SW 1271 (cell line): ENCODE results near the gene IKZF4.
"Not testable (repeated sequence)": the region's sequence is repeated elsewhere in the genome, so short reads cannot be mapped to it uniquely, and the experiment has no call there.

Source experiments
- DNase-seq, 2 experiments: peaks; one replicate each; lab custom pipeline; 2025; lab: John Stamatoyannopoulos, UW

Gene IKZF4

DNA sequence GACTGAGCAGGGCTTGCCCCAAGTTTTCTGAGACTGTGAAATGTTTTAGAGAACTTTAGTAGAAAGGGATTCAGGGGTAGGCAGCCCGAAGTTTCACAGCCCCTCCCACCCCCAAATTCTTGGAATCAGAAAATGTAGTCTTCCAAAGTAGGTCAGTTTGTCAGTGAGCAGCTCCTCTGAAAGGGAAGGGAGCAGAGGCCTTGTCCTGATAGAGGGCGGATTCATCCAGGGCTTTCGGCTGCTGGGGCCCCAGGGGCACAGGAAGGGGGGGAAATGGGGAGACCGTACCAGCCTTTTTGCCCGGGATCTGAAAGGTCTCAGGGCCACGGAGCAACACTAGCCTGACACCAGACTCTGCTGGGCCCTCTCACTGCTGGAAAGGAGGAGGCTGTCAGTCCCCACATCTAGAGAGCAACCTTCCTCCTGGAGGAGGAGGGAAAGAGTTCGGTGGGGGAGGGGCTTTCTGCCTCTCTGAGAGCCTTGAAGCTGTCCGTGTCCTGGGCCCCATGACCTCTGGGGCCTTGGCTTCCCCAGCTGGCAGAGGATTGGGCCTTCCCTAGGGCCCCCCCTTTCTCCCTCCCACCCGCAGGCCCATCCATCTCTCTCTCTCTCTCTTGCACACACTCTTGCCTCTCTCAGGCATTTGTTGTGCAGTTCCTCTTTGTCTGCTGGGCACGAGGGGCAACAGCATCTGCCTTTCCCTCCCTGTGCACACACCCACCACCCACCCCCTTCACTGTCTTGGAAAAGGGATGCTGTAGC lies at the start of gene IKZF4:
Gene IKZF4, plus strand, starts transcription at position 621 of the 762 bp plus-strand sequence. CDS start 451 bp downstream, outside the sequence.
- DNase-seq: no peak

DNA sequence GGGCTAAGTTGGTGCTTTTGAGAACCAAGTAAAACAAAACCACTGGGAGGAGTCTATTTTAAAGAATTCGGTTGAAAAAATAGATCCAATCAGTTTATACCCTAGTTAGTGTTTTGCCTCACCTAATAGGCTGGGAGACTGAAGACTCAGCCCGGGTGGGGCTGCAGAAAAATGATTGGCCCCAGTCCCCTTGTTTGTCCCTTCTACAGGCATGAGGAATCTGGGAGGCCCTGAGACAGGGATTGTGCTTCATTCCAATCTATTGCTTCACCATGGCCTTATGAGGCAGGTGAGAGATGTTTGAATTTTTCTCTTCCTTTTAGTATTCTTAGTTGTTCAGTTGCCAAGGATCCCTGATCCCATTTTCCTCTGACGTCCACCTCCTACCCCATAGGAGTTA lies 48.8 kb upstream of the IKZF4 start:
- DNase-seq: peak; percentile 22 to 29

DNA sequence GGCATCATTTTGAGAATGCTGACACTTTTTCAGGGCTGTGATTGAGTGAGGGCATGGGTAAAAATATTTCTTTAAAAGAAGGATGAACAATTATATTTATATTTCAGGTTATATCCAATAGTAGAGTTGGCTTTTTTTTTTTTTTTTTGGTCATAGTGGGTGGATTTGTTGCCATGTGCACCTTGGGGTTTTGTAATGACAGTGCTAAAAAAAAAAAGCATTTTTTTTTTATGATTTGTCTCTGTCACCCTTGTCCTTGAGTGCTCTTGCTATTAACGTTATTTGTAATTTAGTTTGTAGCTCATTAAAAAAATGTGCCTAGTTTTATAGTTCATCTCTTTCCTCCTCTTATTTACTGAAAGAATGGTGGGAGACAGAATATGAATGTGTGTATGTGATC lies 48.4 kb upstream of the IKZF4 start:
- DNase-seq: no peak

DNA sequence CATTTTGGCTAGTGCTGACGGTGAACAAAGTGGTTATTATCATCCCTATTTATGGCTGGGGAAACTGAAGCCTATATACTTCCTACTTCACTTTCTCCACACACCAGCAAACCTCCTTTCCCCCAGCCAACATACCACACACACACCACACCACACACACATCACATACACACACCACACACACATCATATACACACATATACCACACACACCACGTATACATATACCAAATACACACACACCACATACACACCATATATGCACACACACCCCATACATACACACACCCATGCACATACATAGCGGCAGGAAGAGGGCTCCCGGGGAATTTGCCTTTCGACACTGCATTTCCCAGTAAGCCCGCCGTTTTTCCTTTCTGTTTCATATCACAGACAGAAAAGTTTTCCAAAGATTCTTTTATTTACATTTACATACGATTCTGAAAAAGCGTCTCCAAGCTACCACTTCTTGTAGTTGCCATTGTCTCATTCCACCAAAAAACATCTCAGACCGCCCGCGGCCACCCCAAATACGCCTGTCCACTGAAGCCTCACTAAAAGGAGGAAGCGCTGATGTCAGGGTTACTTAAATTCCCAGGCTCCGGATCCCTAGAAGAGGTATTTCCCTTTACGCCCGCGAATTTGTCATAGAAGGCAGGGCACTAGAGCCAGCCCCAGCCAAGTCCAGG lies 47.8 kb upstream of the IKZF4 start:
- no peak for DNase-seq

DNA sequence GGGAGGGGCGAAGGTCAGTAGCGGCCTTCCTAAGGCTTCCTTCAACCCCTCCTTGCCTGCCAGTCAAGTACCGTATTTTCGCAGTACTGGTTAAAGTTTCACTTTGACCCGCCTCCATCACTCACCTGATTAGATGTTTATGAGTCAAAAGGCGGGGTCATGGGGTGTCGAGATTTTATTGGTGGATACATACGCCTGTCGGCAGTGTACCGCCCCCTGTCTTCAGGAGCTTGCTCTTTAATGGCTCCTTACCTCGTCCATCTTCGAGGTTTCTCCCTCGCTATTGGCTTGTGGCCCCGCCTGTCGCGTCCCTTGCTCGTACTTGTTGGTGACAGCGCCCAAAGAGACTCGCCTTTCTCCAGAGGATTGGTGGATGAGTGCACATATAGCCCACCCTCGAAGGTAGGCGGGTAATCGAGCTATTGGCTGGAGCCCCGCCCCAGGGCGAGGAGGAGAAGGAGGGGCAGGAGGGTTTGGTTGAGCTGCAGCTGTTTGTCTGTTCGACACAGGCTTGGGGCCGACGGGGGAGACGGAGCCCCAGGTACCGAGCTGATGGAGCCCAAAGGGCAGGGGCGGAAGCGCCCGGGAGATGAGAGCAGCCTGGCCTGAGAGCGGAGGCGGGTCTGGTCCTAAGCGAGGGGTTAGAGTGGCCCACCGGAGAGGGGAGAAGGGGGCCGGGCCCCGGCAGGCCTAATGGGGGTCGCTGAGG lies 47.1 kb upstream of the IKZF4 start, which contains the start of gene RAB5B:
Gene RAB5B, plus strand, starts transcription at position 480 of the 709 bp plus-strand sequence. CDS start 12,883 bp downstream, outside the sequence.
- peak; percentile 100 for DNase-seq

DNA sequence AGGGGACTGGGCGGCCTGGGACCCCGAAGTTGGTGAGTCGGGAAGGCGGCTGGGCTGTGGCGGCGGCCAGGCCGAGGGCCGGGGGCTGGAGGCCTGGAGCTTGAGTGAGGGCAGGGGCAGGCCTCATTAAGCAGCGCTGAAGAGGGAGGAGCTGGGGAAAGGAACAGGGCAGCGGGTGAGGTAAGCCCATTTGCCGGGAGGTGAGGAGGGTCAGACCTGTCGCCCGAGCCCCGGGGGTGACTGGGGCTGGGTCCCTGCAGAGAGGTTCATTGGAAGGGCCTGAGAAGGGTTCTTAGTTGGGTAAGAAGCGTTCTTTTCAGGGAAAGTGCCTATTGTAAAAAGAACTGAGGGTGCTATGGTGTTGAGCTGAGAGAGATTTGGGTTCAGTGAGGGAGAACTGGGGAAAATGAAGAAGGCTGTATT lies 46.5 kb upstream of the IKZF4 start:
- DNase-seq: peak in 1 of 2 experiments; percentile 32

DNA sequence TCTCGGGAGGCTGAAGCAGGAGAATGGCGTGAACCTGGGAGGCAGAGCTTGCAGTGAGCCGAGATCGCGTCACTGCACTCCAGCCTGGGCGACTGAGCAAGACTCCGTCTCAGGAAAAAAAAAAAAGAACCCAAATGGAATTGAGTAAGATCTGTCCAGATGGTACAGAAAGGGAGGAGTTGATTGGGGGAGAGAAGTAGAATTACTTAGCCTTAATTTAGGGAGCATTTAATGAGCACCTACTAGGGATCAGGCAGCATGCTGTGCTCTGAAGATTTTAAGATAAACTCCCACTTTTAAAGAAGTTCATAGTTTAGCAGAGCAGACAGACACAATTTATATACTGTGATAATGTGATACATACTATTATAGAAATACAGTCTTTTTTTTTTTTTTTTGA lies 42.5 kb upstream of the IKZF4 start:
- DNase-seq: no peak

DNA sequence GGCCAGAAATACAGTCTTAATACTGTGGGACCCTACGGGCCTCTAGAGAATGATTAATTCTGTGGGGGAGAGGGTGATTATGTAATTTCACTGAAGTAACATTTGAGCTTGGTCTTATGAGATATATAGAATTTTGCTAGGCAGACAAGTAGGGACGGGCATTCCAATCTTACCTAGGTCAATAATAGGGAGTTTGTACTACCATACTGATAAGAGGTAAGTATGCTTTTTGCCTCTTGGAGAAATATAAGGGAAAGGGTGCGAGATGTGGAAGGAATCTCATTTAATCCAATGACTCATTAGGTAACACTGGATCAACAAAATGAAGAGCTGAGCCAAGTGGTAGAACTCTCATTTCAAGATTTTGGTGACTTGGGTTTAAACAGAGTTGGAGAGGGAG lies 41.8 kb upstream of the IKZF4 start:
- no peak for DNase-seq

DNA sequence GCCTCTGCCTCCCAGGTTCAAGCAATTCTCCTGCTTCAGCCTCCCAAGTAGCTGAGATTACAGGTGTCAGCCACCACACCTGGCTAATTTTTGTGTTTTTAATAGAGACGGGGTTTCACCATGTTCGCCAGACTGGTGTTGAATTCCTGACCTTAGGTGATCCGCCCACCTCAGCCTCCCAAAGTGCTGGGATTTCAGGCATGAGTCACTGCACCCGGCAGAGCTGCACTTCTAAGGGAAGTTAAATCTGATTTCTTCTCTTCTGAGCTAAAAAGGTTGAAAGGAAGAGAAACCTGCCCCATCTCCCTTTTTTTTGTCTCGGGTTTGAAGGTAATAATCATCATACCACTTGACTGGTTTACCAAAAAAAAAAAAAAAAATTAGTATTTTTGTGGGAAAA lies 39.0 kb upstream of the IKZF4 start:
- DNase-seq: not testable (repeated sequence)

DNA sequence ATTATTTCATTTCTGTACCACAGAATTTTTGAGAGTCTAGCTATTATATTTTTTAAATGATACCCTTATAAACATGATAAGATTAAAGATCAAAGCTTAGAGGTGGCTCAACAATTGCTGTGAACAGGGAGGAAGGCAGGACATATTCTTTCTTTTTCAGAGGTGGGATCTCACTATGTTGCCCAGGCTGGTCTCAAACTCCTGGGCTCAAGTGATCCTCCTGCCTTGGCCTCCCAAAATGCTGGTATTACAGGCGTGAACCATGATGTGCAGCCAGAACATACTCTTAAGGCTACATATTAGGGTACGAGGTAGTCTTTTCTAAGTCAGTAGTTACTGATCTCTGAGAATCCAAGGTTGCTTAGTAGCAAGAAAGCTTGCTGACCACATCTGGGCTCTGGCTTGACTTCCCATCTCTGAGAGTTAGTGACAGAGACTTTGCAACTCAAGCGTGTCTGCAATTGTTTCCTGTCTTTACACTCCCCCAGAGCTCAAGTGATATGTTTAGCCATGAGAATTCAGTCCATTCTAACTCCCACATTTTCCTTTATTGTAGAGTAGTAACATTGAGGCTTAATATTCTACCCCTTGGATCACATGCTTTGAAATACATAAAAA lies 38.4 kb upstream of the IKZF4 start:
- no peak for DNase-seq

DNA sequence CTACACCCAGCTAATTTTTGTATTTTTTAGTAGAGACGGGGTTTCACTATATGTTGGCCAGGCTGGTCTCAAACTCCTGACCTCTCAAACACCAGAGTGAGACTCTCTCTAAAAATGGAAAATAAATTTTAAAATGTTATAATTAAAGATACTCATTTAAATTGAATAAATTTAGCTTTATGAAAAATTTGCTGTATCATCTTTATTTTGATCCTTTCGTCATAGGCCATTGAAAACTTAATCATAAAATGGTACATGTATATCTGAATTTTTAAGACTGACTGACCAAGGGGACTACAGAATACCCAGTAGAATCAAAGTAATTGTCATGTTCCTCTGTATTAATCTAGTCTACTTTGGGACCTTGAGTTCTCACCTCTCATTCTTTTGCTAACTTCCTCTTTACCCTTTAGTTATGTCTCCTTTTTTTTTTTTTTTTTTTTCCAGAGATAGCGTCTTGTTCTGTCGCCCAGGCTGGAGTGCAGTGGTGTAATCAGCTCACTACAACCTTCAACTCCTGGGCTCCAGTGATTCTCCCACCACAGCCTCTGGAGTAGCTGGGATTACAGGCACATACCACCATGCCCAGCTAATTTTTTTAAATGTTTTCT lies 37.5 kb upstream of the IKZF4 start:
- DNase-seq: no peak

DNA sequence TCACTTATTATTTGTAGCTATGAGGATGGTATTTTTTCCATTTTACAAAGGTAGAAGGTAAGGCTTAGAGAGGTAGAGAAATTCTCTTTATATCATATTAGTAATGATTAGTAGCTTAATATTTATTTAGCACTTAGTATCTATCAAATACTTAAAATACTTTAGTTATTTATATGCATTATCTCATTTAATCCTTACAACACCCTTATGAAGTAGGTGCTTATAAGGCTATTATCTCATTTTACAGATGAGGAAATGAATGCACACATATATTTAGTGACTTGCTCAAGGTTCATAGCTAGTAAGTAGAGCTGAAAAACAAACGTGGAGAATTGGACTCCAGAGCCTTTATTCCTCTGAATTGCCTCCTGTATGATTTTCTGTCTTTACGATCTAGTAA lies 36.0 kb upstream of the IKZF4 start:
- no peak for DNase-seq

DNA sequence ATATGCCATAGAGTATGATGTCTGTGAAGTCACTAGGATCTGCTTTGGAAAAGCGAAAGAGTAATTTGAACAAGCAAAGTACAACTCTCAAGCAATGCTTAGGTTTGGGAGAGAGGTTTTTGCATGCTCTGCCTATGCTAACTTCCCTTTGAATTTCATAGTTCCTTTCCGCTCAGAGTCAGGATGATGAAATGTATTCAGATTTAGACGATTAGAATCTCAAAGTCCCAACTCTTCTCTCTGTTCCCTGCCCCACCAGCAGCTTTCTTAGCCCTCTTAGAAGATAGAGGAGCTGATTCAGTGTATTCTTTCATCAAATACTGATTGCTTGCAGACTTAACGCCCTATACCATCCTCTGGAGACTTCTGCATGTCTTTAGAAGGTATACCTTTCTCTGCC lies 35.5 kb upstream of the IKZF4 start:
- no peak for DNase-seq

DNA sequence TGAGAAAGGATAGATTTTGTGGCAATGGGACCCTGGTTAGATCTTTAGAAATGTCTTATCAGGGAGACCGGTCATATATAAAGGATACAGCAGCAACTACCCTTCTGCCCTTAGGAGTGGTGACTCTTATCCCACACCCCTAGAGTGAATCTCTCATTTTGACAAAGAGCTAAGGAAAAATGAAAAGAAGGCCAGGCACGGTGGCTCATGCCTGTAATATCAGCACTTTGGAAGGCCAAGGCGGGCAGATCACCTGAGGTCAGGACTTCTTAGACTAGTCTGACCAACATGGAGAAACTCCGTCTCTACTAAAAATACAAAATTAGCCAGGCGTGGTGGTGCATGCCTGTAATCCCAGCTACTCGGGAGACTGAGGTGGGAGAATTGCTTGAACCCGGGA lies 34.9 kb upstream of the IKZF4 start:
- DNase-seq: not testable (repeated sequence)

DNA sequence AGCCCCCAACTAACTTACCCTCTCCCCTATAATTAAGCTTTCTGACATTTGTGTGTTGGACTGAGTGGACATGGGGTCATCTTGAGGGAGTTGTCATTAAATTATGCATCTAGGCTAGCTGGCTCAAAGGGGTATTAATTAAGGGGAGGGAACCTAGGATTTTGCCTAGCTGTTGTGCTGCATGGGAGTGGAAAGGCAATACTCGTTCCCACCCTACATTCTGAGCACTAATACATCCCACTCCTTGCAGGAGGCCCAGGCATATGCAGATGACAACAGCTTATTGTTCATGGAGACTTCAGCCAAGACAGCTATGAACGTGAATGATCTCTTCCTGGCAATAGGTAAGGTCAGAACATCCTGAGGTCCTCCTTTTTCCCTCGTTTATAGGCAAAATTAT lies 29.7 kb upstream of the IKZF4 start:
- DNase-seq: no peak

DNA sequence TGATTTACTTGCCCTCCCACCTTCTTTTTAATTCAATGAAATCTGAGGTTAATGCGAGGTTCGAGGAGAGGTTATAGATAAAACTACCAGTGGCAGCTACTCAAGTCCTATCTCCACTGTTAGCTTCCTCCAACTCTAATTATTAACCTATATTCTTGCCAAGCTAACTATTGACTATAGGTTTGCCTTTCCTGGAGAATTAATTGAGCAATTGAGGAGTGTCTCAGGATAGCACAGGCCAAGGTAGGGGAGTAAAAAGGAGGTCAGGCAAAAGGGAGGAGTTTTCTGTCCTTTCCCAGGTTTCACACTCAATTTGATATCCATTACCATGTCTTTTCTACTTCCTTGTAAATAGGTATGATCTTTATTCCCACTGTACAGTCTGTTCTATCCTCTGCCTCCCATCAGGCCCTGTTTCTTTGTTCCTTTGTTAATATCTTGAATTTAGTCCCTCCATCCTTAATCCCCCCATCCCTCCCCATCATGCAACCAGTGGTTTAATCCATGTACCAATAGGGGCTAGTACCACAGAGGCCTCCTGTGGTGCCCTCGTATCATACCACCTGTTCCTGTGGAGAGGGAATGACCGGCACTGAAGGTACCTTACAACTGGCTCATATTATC lies 27.5 kb upstream of the IKZF4 start:
- no peak for DNase-seq

DNA sequence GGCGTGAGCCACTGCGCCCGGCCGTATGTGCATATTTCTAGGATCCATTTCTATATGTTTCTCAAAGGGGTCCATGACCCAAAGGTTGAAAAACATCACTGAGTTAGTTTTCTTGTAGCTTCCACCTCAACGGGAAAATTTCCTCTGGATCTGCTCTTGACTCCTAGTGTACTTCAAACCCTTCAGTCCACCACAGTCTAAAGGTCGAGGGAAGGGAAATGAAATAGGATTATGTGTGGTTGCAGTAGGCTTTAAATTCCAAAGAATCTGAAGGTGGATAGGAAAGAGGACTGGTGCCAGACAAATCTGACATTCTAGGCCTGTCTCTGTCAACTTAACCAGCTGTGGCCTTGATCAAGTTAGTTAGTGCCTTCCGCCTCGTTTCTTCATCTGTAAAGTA lies 25.5 kb upstream of the IKZF4 start:
- no peak for DNase-seq

DNA sequence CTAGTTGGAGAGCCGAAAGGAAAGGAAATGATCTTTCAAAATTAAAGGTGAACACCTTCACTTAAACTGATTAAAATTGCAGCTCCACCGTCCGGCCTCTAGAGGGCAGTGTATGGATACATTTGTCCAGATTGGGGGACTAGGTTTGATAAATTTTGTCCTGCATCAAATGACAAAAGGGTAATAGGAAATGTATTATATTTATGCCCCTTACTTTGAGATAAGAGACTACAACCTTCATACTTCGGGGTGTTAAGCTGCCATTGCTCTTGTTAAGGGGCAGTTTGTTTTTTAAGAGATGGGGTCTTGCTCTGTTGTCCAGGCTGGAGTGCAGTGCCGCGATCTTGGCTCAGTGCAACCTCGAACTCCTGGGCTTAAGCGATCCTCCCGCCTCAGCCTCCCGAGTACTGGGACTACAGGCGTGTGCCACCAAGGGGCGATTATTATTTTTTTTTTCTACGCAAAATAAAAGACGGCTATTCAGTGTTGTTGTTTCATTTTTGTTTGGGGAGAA lies 24.6 kb upstream of the IKZF4 start:
- DNase-seq: peak; percentile 13 to 73

DNA sequence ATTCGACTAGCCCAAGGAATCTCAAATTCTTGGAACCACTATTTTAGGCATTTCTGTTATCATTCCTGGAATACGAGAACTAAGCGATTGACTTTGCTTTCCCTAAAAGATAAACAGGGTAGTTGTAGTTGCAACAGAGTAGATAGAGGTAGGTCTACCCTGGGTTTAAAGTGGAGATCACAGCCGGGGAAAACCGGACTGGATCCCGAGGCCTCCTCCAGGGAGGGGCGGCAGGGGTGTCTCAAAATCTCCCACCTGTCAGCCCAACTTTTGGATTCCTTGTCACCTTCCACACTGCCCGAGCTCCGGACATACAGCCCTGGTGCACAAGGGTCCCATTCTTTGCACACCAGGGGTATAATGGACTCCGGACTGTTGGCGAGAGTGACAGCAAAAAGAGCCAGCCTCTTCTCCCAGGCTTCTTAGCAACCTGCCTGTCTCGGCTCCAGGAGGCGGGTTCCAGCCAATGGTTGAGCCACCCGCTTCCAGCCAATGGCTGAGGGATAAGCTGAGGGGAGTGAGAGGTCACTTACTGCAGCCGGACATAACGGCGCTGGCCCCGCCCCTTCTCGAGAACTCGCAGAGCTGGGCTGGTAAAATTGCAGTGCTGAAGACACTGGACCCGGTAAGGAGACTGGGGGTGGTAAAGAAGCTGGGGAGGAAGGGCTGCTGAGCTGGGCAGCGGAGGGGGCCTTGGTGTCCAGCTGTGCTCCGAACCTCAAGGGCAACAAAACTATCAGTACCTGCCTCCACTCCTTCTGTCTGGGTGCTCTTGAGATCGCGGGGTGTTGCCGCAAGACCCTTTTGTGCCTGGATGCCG lies 23.9 kb upstream of the IKZF4 start, which contains the start of gene SUOX:
Gene SUOX, plus strand, starts transcription at position 562 of the 820 bp plus-strand sequence. CDS start 4,946 bp downstream, outside the sequence.
- peak; percentile 95 to 97 for DNase-seq

DNA sequence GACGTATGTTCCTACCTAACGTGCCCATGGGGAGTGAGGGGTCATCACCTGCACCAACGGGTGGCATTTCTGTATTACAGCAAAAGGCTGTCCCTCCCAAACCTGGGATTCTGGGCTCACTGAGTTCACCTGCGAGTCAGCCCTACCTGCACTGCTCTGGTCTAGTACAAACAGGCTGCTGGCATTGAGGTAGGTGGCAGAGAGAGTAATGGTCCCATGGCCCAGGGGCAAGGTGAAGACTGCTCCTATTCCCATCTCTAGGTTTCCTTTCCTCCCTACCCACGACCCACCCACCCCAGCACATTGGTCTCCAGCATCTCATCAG lies 23.3 kb upstream of the IKZF4 start:
- no peak for DNase-seq
